ENCODE data around the gene SHROOM2. TPM values are rescaled to one million over a fixed set of nuclear protein-coding genes. Genes with fewer than 3 reads are reported as not detected.

Gene SHROOM2
- total RNA-seq, 1 experiment from 2014 or later = 14.2 TPM

DNA sequence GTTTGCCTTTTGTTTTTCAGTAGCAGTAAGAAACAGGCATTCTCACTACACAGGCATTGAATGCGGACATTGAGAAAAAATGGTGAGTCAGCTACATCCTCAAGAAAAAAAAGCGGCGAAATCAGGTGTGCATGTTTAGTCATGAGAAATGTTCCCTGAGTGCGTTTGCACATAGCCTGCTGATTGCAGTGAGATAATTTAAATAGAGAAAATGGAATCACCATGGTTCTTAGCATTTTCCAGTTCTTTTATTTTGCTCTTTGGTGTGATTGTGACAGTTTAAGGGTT lies 126.9 kb downstream of the SHROOM2 start:
- CTCF ChIA-PET = interaction anchor here (0.6 kb wide), 1 partner anchor 1245 kb away, joined by 3 read pairs; no protein-coding TSS in a partner anchor
- no peak overlapping the region for H3K27ac Mint-ChIP-seq (ENCODE audit: unreplicated experiment)
- POLR2A ChIA-PET = no interaction called here

GRCh38 chrX:9917861-9918260 lies 131.6 kb downstream of the SHROOM2 start:
- no peaks in the 10 kb centered on the region for H3K27me3 ChIP-seq (replicated peaks; ENCODE audit: control insufficient read depth, insufficient read depth, low read length)
- no peak for TF ChIP-seq CTCF (IDR thresholded peaks at IDR 0.05; ENCODE audit: insufficient read depth in 1 of 2, low read depth in 1 of 2, low read length in 1 of 2, severe bottlenecking in 1 of 2, unreplicated experiment in 1 of 2)
- no peaks in the 10 kb centered on the region for H3K4me1 Mint-ChIP-seq (ENCODE audit: low read depth, unreplicated experiment)
- no peaks in the 10 kb centered on the region for H3K36me3 ChIP-seq (ENCODE audit: control insufficient read depth, insufficient read depth, low read length)
- intact Hi-C loops (cut with micrococcal nuclease; ENCODE audit: unreplicated experiment) = no loop called here
- no peak overlapping the region for H3K4me3 ChIP-seq (ENCODE audit: low read depth, low read length)
- no peaks in the 10 kb centered on the region for H3K9me3 ChIP-seq
- H3K4me1 ChIP-seq = no peaks in the 10 kb centered on the region
- no peaks in the 10 kb centered on the region for H3K27me3 Mint-ChIP-seq (ENCODE audit: insufficient read depth, unreplicated experiment)
- BruUV-seq (replicated peaks) = no TSS peak
- ChIA-PET POLR2A (no interaction called here), CTCF (no interaction called here)
- H3K27ac Mint-ChIP-seq (ENCODE audit: unreplicated experiment) = no peak overlapping the region
- DNase-seq = no peak
- H3K4me3 Mint-ChIP-seq (ENCODE audit: unreplicated experiment) = no peak overlapping the region
- H3K36me3 Mint-ChIP-seq (ENCODE audit: insufficient read depth, unreplicated experiment) = no peaks in the 10 kb centered on the region
- no peaks in the 10 kb centered on the region for H3K9me3 Mint-ChIP-seq (ENCODE audit: unreplicated experiment)

More for the DNA sequence above, 126.9 kb downstream of the SHROOM2 start:
- no peaks in the 10 kb centered on the region for H3K4me1 ChIP-seq
- no peaks in the 10 kb centered on the region for H3K9me3 ChIP-seq
- H3K36me3 ChIP-seq (ENCODE audit: control insufficient read depth, insufficient read depth, low read length) = no peaks in the 10 kb centered on the region
- Mint-ChIP-seq H3K9me3 (ENCODE audit: unreplicated experiment) (no peaks in the 10 kb centered on the region), H3K4me3 (ENCODE audit: unreplicated experiment) (no peak overlapping the region), H3K27me3 (ENCODE audit: insufficient read depth, unreplicated experiment) (no peaks in the 10 kb centered on the region), H3K36me3 (ENCODE audit: insufficient read depth, unreplicated experiment) (peaks cover 2% of the 10 kb centered on the region), H3K4me1 (ENCODE audit: low read depth, unreplicated experiment) (no peaks in the 10 kb centered on the region)
- no peaks in the 10 kb centered on the region for H3K27me3 ChIP-seq (replicated peaks; ENCODE audit: control insufficient read depth, insufficient read depth, low read length)
- H3K4me3 ChIP-seq (ENCODE audit: low read depth, low read length) = no peak overlapping the region
- DNase-seq = no peak
- BruUV-seq (replicated peaks) = no TSS peak
- TF ChIP-seq CTCF (IDR thresholded peaks at IDR 0.05; ENCODE audit: insufficient read depth in 1 of 2, low read depth in 1 of 2, low read length in 1 of 2, severe bottlenecking in 1 of 2, unreplicated experiment in 1 of 2) = no peak
- intact Hi-C loops (cut with micrococcal nuclease; ENCODE audit: unreplicated experiment) = no loop called here

DNA sequence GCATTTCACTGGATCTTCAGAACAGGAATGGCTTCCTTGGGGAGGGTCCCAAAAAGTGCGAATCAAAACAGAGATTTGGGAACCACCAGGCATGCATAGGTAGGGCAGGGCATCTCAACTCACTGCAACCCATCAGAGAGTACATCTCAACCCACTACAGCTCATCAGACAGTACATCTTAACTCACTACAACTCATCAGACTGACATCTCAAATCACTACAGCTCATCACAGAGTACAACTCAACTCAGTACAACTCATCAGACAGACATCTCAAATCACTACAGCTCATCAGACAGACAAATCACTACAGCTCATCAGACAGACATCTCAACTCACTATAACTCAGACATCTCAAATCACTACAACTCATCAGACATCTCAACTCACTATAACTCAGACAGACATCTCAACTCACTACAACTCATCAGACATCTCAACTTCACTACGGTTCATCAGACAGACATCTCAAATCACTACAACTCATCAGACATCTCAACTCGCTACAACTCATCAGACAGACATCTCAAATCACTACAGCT lies 133.5 kb downstream of the SHROOM2 start:
- ChIA-PET CTCF (no interaction called here), POLR2A (no interaction called here)
- BruUV-seq (replicated peaks) = no TSS peak
- Histone ChIP-seq H3K27me3 (replicated peaks; ENCODE audit: control insufficient read depth, insufficient read depth, low read length) (no peaks in the 10 kb centered on the region), H3K4me3 (ENCODE audit: low read depth, low read length) (no peak overlapping the region), H3K4me1 (no peaks in the 10 kb centered on the region), H3K36me3 (ENCODE audit: control insufficient read depth, insufficient read depth, low read length) (no peaks in the 10 kb centered on the region), H3K9me3 (no peaks in the 10 kb centered on the region)
- Mint-ChIP-seq H3K27ac (ENCODE audit: unreplicated experiment) (no peak overlapping the region), H3K4me3 (ENCODE audit: unreplicated experiment) (no peak overlapping the region), H3K9me3 (ENCODE audit: unreplicated experiment) (no peaks in the 10 kb centered on the region), H3K4me1 (ENCODE audit: low read depth, unreplicated experiment) (no peaks in the 10 kb centered on the region), H3K36me3 (ENCODE audit: insufficient read depth, unreplicated experiment) (no peaks in the 10 kb centered on the region), H3K27me3 (ENCODE audit: insufficient read depth, unreplicated experiment) (no peaks in the 10 kb centered on the region)
- intact Hi-C loops (cut with micrococcal nuclease; ENCODE audit: unreplicated experiment) = no loop called here
- no peak for TF ChIP-seq CTCF (IDR thresholded peaks at IDR 0.05; ENCODE audit: insufficient read depth in 1 of 2, low read depth in 1 of 2, low read length in 1 of 2, severe bottlenecking in 1 of 2, unreplicated experiment in 1 of 2)
- DNase-seq = no peak
